ENCODE measurements around the gene HECA.

- TF ChIP-seq CTCF (IDR thresholded peaks at IDR 0.05): no peak
- TF ChIP-seq POLR2A (IDR thresholded peaks at IDR 0.05): no peak
Measured at GRCh38 chr6:139142262-139142661, 7.4 kb downstream of the HECA start.

Data from thyroid gland (tissue), 4 donors.